ENCODE data around the gene RIMKLA.

The RIMKLA gene

DNA sequence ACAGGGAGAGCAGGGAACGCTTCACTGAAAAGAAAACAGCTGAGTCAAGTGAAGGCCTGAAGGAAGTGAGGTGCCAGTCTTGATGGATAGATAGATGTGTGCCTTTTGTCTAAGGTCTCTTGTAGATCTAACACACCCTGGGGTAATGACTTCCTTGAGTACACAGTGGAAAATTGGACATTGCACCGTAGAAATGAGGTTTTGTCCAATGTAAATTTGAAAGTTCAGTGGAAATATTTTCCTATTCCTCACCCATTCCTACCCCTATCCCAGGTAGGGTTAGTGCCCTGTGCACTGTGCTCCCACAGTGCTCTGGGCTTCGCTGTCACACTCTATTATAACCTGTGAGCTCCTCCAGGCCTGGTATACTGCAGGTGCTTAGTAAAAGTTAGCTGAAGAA lies 50.9 kb downstream of the RIMKLA start:
- DNase-seq: no peak

DNA sequence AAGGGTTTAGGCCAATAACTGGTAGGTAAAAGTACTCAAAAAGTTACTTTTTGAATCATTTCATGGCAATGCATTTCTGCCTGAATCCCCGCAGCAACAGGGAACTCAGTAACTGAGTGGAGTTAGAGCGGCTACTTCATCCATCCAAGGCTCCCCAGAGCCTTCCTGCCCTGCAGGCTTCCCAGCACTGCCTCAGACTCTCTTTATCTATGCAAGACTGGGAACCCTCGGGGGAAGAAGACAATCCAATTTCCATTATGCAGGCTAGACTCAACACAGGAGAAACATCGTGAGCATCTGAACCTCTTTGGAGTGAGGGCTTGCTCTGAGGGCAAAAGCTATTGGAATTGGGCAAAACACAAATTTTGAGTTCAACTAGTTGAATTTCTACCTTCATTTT lies 52.1 kb downstream of the RIMKLA start:
- no peak for DNase-seq

DNA sequence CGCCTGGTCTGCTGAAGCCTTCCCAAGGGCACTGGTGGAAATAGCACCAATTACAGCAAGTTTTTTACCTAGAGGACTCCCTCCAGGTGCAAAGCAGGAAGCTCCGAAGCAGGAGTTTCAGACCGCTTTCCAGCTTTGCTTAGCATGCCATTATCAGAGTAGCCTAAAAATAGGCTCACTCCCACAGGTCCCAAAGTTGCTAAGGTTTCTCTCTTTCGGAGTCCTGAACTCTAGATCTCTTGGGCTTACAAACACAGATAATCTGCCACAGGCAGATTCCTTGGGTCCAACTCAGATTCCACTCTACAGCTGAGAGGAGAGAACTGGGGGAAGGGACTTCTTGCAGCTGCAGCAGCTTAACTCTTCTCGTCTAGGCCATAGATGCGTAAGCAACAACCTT lies 52.8 kb downstream of the RIMKLA start:
- DNase-seq: no peak

DNA sequence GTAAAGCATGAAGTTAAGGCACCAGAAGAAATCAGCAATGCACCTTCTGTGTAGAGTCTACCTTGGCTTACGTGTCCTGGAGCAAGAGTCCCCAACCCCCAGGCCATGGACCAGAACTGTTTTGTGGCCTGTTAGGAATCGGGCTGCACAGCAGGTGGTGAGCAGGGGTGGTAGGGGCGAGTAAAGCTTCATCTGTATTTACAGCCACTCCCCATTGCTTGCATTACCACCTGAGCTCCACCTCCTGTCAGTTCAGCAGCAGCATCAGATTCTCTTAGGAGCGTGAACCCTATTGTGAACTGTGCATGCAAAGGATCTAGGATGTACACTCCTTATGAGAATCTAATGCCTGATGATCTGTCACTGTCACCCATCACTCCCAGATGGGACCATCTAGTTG lies 53.7 kb downstream of the RIMKLA start:
- no peak for DNase-seq

DNA sequence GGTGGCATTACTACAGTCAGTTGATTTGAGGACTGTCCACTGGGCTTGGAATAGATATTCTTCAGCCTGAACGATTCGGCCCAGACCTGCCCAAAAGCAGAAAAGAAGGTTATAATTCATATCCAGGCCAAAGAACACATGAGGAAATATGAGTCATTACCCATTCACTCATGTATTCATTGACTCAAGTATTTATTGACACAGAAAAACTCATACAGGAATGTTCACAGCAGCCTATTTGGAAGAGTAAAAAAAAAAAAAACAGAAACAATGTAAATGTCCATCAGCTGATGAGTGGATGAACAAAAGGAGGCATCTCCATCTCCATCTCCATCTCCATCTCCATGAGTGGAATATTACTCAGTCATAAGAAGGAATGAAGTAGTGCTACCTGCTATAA lies 59.3 kb downstream of the RIMKLA start:
- no peak for DNase-seq

DNA sequence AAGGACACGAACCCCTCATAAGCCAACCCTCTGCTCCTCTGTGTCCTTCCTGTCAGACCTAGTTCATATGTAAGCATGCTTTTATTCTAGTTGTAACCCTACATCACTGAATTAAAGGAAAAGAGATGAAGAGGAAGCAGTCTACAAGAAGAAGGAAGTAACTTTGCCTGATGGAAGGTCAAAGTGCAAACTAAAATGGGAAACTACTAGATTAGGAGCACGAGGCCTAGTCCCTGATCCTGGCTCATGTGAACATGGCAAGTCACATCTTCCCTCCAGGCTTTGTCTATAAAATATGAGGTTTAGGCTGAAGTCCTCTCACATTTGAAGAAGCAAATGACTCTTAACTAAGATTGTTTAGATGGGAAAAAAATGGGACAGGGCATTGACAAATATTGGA lies 62.1 kb downstream of the RIMKLA start:
- no peak for DNase-seq

DNA sequence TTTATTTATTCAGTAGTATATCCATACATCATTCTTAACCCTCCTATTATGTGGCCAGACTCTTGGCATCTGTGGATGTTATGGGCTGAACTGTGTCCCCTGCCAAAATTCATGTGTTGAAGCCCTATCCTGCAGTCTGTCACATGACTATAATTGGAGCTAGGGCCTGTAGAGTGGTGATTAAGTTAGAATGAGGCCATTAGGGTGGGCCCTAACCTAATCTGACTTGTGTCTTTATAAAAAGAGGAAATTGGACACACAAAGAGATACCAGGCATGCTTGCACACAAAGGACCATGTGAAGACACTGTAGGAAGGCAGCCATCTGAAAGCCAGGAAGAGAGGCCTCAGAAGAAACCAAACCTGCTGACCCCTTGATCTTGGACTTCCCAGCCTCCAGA lies 68.7 kb downstream of the RIMKLA start:
- no peak for DNase-seq

DNA sequence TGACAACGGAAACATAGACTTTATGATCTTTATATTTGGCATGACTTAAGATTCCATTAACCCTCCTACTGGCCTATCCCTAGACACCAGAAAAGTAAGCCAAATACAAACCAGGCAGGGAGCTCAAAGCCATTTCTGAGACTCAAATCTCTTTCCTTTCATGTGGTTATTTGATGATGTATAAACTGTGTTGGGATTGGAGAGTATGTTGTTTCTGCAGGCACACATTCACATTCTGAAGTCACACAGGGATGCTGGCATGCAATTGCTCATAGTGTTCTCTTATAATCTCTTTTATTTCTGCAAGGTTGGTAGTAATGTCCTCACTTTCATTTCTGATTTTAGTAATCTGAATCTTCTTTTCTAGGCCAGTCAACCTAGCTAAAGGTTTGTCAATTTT lies 69.5 kb downstream of the RIMKLA start:
- DNase-seq: no peak

DNA sequence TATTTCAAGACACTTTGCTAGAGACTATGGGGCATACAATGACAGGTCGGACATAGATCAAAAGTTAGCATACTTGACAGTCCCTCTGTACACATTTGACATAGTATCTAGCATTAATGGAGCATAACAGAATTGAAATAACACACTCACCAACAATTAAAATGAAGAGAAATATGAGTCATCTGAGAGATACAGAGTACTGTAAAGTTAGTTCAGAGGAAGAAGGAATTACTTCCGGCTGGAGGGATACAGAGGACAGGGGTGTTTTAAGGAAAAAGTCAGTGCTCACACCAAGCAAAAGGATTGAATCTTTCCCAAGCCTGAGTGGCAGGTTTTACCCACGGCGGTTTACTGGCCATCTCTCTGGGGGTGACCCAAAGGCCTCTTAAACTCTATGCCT lies 72.8 kb downstream of the RIMKLA start:
- DNase-seq: no peak

DNA sequence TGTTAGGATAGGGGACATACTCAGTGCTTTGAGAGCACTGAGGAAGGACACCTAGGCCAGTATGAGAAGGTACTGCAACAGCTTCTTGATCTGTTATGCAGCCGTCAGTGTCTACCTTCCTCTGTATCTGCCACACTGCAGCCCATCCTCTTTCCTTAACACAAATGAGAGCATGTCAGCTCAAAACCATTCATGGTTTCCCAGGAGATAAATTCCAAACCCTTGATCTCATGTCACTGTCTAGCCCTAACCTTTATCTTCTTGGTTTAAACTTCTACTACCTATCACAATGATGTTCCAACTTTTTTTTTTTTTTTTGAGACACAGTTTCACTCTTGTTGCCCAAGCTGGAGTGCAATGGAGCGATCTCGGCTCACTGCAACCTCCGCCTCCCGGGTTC lies 73.8 kb downstream of the RIMKLA start:
- no peak for DNase-seq

DNA sequence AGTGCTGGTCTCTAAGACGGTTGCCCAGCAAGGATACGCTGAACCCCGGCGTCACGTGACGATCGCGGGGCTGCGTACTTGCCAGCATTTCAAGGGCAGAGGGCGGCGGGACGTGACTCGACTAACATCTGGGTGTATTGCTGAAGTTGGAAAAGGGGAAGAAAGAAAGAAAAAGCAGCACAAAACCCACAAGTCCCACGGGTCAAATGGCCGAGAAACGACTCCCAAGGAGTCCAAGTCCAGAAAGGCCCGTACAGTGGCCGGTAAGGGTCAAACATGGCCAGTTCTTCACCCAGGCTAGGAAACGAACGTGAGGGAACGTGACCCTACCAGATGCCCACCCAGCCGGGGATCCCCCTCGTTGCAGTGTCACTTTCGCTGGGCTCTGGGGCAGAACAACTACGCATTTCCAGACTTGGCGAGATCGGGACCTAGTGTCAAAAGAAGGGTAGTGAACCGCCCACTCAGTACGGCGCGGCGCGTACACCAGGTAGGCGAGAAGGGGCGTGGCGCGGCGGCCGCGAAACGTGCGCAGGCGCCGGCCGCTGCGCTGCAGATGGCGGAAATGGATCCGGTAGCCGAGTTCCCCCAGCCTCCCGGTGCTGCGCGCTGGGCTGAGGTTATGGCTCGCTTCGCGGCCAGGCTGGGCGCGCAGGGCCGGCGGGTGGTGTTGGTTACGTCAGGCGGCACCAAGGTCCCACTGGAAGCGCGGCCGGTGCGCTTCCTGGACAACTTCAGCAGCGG lies 75.6 kb downstream of the RIMKLA start, which contains the start of the genes PPCS and ZMYND12:
Gene PPCS (plus strand): TSS at position 534 of the 744 bp plus-strand sequence. CDS start 23 bp downstream, at position 557.
Gene ZMYND12 (minus strand): TSS at position 13 of the 744 bp plus-strand sequence. CDS start 25 bp downstream, outside the sequence.
- DNase-seq: peak; percentile 93

DNA sequence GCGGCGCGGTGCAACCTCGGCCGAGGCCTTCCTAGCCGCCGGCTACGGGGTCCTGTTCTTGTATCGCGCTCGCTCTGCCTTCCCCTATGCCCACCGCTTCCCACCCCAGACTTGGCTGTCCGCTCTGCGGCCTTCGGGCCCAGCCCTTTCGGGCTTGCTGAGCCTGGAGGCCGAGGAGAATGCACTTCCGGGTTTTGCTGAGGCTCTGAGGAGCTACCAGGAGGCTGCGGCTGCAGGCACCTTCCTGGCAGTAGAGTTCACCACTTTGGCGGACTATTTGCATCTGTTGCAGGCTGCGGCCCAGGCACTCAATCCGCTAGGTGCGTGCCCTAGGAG lies 76.1 kb downstream of the RIMKLA start:
- peak; percentile 52 for DNase-seq

DNA sequence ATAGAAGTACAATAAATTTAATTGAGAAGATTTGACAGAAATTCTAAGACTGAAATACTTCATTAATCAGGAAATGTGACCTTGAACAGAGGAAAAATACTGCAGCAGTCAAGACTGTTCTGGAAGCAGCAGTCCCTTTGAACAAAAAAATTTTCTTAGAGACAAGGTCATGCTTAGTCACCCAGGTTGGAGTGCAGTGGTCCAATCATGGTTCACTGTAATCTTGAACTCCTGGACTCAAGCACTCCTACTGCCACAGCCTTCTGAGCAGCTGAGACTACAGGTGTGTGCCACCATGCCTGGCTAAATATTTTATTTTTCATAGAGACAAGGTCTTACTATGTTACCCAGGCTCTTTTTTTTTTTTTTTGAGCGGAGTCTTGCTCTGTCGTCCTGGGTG lies 80.6 kb downstream of the RIMKLA start:
- DNase-seq: no peak

DNA sequence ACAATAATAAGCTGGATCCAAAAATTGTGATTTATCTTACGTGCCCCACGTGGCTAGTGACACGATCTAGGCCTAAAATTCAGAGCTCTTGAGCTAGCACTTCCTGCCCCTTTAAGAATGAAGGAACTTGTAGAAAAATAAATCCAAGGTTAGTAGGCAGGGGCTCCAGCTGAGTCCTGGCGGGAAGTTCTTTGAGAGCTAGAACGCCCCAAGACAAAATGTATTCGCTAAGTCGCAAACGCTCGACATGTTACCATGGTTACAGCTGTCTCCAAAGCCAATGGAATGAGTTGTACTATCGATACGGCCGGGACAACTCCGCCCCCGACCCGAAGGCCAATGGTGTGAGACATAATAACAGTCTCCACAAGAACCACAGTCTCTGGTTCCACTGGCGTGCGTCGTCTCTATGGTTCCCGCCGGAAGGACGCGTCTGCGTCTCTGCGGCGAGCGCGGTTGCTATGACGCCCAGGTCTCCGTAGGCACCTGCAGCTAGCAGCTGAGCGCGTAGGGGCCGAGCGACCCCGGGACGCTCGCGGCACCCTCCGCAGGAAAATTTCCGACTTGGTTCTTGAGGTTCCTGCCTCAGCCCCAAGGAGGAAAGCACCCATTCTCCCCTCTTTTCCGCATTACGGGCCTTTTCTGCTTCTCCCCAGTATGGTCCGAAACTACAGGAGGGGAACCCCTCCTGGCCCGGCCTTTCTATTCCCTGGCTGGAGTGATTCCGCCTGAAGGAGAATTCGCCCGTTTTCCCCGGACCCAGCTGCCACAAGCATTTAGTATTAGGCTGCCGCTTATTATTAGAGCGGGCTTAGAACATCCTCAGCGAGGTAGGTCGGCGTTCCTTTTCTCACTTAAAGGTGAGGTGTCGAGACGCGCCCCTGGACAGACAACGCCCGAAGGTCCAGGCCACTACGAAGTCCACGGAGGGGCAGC lies 82.5 kb downstream of the RIMKLA start, which contains the start of gene CCDC30:
Gene CCDC30 (plus strand): TSS at position 459 of the 936 bp plus-strand sequence. CDS start 17,266 bp downstream, outside the sequence.
- DNase-seq: peak; percentile 96

DNA sequence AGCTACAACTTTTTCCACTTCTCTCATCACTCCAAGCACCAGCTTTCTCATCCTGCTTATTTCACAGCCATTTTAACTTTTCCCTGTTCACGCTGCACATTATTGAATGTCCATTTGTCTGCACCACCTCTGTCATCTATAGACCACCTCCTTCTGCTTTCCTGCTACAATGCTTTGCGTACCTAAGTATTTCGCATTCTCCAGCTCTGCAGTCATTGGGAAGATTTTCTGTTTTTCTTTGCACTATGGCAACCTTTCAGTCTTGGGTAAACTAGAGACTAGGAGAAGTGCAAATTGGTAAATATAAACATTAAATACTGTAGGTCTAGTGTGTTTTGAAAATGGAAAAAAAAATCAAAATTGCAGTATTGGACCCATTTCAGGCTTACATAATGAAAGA lies 83.3 kb downstream of the RIMKLA start:
- no peak for DNase-seq

DNA sequence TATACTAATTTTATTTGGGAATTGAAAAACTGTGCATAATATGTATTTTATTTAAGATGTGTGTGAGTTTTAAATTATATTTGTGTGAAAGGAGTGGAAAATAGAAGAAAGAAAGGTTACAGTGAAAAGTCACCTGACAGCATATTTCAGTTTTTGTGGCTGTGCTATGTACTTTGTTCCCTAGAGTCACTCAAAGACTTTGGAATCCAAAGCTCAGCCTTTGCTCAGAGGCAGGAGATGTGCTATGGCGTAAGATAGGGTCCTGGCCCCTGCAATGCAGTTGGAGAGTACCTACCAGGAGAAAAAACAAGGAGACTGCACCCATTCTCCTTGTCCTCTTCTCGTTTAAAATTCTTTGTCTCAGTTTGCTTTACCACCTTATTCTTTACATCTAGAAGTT lies 85.4 kb downstream of the RIMKLA start:
- DNase-seq: no peak

DNA sequence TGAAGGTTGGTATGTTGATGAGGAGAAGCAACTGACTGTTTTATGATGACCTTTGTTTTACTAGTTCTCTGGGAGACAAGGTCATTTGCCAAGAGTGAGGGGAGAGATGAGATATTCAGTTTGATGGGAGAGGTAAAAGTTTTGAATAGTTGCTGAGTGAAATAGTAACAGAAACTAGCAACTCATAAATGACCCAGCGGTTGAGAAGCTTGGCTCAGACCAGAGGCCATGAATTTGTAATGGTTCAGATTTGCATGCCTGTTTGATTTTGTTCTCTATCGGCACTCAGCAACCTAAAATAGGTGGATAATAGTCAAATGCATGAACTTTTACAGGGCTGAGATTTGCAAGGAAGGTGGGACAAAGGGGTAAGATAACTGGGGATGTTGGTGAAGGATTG lies 89.1 kb downstream of the RIMKLA start:
- no peak for DNase-seq
